ENCODE measurements around the gene FAM240B.

The FAM240B gene

GRCh38 chr9:38697776-38698300, 22.1 kb downstream of the FAM240B start:
- DNase-seq = no peak

GRCh38 chr9:38696999-38697398, 22.9 kb downstream of the FAM240B start:
- DNase-seq = no peak

- DNase-seq = no peak
Measured at GRCh38 chr9:38694676-38695075, 25.3 kb downstream of the FAM240B start.

GRCh38 chr9:38692707-38693106, 27.2 kb downstream of the FAM240B start:
- no peak for DNase-seq

- DNase-seq = no peak
Measured at GRCh38 chr9:38690574-38690973, 29.4 kb downstream of the FAM240B start.

- no peak for DNase-seq
Measured at GRCh38 chr9:38689678-38690077, 30.3 kb downstream of the FAM240B start.

GRCh38 chr9:38687992-38688391, 31.9 kb downstream of the FAM240B start:
- DNase-seq = no peak

- no peak for DNase-seq
Measured at GRCh38 chr9:38687389-38687842, 32.5 kb downstream of the FAM240B start.

- no peak for DNase-seq
Measured at GRCh38 chr9:38686933-38687332, 33.0 kb downstream of the FAM240B start.

GRCh38 chr9:38685535-38685934, 34.4 kb downstream of the FAM240B start:
- DNase-seq = no peak

- no peak for DNase-seq
Measured at GRCh38 chr9:38683336-38683735, 36.6 kb downstream of the FAM240B start.

GRCh38 chr9:38682713-38683112, 37.2 kb downstream of the FAM240B start:
- DNase-seq = no peak

- DNase-seq = no peak
Measured at GRCh38 chr9:38681747-38682227, 38.1 kb downstream of the FAM240B start.

GRCh38 chr9:38680837-38681445, 39.0 kb downstream of the FAM240B start:
- no peak for DNase-seq

- DNase-seq = no peak
Measured at GRCh38 chr9:38677660-38678303, 42.2 kb downstream of the FAM240B start.

- no peak for DNase-seq
Measured at GRCh38 chr9:38675831-38676230, 44.1 kb downstream of the FAM240B start.

GRCh38 chr9:38675211-38675610, 44.7 kb downstream of the FAM240B start:
- no peak for DNase-seq

- DNase-seq = no peak
Measured at GRCh38 chr9:38673399-38674193, 46.3 kb downstream of the FAM240B start.

GRCh38 chr9:38671748-38672147, 48.2 kb downstream of the FAM240B start:
- no peak for DNase-seq

- DNase-seq = no peak
Measured at GRCh38 chr9:38671372-38671731, 48.6 kb downstream of the FAM240B start.

- DNase-seq = no peak
Measured at GRCh38 chr9:38670542-38671371, 49.2 kb downstream of the FAM240B start.

GRCh38 chr9:38668791-38669466, 51.0 kb downstream of the FAM240B start:
- DNase-seq = no peak

Measured in cerebellar nuclear complex (tissue), 1 donor.